NCI-H2081 (cell line): Measurements from ENCODE around the gene GMIP.
"Not testable (repeated sequence)": the region's sequence is repeated elsewhere in the genome, so short reads cannot be mapped to it uniquely, and the experiment has no call there.

Experiments
- DNase-seq, 2 experiments: peaks; one replicate each; lab custom pipeline; 2025; lab: John Stamatoyannopoulos, UW

The GMIP gene

GRCh38 chr19:19606686-19607085, 36.8 kb downstream of the GMIP start:
- DNase-seq = not testable (repeated sequence)

DNA sequence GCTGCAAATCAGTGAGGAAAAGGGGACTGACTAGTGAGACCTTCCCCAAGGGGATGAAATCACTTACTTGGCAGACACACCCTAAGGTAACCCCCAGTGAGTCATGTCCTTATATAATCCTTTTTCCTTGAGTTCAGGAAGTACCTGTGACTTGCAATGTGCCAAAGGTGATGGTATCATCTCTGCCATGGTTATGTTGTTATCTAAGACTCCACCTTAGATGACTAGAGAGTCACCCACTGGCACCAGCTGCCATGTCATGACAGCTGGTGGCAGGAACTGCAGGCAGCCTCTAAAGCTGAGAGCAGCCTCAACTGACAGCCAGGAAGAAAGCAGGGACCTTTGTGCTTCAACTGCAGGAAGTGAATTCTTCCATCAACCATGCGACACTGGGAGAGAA, 37.4 kb downstream of the GMIP start:
- peak in 1 of 2 experiments; percentile 20 for DNase-seq

GRCh38 chr19:19602713-19603324, 40.6 kb downstream of the GMIP start:
- peak in 1 of 2 experiments; percentile 2 for DNase-seq

DNA sequence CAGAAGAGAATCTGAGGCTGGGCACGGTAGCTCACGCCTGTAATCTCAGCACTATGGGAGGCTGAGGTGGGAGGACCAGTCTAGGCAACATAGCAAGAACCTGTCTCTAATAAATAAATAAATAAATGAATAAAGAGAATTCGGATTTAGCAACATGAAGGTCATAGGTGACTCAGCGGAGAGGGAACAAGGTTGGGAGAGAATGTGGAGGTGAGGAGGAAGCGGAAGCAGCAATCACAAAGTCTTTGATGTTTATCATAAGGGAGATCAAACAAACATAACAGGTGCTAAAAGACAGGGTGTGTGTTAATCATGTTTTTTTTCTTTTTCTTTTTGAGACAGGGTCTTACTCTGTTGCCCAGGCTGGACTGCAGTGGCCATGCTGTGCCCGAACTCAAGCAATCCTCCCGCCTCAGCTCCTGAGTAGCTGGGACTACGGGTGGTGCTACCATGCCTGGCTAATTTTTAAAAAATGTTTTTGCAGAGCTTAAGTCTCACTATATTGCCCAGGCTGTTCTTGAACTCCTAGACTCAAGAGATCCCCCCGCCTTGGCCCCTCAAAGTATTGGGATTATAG, 41.2 kb downstream of the GMIP start:
- DNase-seq = no peak

- no peak for DNase-seq
These were observed 42.6 kb downstream of the GMIP start for GRCh38 chr19:19600793-19601330.

DNA sequence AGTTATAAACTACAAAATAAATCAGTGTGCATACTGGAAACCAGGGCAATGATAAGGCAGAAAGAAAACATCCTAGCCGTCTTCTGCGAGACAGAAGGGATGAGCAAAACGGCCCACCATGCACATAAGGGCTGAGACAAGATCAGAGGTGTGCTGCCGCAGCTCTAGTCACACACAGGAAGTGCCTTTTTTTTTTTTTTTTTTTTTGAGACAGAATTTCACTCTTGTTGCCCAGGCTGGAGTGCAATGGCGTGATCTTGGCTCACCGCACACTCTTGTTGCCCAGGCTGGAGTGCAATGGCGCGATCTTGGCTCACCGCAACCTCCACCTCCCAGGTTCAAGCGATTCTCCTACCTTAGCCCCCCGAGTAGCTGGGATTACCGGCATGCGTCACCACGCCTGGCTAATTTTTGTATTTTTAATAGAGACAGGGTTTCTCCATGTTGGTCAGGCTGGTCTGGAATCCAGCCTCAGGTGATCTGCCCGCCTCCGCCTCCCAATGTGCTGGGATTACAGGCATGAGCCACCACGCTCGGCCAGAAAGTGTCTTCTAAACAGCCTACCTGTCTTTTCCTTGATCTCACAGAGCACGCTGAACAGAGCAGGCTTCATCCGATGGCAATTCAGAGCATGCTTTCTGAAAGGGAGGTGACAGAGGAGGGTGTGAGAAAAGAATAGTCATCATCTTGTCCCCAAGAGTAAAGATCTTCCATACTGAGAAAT, 44.6 kb downstream of the GMIP start:
- DNase-seq = not testable (repeated sequence)

DNA sequence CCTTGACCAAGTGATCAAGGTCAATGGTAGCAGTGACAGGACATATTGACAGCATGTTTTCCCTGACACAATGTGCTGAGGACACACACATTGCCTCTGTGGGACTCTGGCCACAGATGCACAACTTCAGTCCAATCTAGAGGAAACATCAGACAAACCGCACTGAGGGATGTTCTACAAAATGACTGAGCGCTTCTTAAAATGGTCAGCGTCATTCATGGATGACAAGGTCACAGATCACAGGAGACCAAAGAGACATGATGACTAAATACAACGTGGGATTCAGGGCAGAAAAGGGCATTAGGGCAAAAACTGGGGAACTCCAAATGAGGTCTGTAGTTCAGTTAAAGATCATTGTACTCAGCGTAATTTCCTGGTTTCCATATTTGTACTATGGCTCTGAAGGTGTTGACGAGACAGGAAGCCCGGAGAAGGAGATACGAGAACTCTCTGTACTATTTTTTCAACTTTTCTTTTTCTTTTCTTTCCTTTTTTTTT, 45.6 kb downstream of the GMIP start:
- DNase-seq = no peak

GRCh38 chr19:19595171-19595701, 48.2 kb downstream of the GMIP start:
- peak in 1 of 2 experiments; percentile 7 for DNase-seq

DNA sequence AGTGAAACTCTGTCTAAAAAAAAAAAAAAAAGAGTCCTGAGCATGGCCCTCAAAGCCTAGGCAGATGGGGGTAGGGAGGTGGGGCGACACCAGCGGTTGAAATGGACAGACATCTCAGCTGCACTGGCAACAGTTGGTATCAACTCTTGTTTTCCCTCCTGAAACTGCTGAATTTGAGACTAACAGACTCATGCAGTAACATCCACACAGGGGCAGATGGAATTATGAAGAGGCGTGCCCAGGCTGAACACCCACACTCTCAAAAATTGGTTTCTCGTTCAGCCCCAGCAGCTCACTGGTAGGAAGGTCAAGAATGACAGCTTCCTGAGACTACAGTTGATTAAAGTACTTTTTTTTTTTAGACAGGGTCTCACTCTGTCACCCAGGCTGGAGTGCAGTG, 49.1 kb downstream of the GMIP start:
- DNase-seq = no peak

- DNase-seq = no peak
These were observed 50.8 kb downstream of the GMIP start for GRCh38 chr19:19592690-19593089.

DNA sequence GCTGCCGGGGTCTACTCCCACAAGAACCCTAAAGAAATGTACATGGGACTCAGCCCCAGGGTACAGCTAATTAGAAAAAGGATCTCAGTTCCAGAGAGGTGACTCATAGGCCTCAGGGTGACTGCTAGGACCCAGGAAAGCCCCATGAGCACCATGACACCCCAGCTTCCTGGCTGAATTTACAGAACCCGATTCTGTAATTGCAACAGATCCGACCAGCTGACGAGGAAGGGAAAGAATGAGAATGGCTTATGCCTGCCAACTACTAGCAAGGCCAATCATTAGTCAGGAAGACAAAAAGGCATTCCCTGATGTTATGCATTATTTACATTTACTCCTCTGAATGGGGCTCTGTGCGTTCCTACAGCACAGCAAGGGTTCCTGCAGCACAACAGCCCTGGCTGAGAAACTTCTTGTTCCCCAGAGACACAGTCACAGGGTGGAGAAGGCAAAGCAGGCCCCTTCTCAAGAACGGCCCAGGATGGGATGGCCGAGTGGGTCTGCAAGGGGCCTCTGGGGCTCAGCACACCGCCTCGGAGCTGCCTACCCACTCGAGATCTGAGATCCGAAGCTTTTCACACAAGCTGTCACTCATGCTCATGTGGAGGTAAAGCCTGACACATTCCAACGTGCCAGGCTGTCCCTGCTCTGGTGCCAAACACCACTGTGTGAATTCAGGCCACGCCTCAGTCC, 52.2 kb downstream of the GMIP start:
- DNase-seq = peak; percentile 17 to 66

GRCh38 chr19:19588546-19588945, 54.9 kb downstream of the GMIP start:
- DNase-seq = no peak

GRCh38 chr19:19587771-19588170, 55.7 kb downstream of the GMIP start:
- DNase-seq = peak in 1 of 2 experiments; percentile 10

GRCh38 chr19:19584356-19584755, 59.1 kb downstream of the GMIP start:
- no peak for DNase-seq

DNA sequence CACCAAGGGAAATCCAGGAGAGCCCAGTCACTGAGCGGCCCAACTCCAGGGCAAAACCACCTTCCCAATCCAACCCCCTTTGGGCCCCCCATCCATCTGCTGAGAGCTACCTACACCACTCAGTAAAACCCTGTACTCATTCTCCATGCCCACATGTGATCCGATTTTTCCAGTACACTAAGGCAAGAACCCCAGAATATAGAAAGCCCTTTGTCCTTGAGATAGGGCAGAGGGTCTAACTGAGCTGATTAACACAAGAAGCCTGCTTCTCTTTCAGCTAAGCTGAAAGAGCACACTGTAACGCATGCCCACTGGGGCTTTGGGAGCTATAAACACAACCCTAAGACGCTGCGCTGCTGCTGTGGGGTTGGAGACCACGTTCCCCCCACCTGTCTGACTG, 61.0 kb downstream of the GMIP start:
- no peak for DNase-seq

DNA sequence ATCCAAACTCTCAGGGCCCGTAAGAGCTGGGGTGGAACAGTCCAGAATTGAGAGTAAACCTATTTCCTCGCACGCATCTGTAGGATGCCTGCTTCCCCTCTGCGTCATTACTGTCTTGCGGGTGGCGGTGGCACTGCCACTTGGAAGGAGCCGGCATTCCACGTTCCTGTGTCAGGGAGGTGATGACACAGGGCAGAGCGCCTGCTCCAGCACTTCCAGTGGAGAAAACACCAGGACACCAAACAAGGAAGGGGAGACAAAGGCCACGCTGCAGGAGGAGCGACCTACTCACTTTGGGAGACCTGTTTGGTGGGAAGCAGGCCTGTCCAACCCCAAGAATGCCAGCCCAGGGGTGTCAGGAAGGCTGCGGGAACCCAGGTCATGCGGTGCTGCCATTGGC, 62.1 kb downstream of the GMIP start:
- DNase-seq = no peak

DNA sequence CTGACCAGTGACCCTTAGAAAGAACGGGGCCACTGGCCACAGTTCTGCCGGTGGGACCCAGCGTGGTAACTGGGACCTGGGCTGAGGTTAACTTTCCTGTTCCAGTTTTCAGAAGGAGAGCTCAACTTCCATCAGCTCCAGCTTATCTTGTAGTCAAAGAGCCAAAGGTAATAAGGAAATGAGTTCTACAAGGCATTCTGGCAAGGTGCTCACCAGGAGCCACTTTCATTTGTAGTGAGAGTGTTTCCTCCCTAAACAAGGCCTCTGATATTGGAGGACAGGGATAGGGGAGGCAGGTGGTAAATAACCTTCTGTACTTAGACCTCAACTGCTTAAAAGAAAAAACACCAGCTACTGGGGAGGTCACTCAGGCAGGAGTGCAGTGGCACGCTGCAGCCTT, 63.0 kb downstream of the GMIP start:
- no peak for DNase-seq

DNA sequence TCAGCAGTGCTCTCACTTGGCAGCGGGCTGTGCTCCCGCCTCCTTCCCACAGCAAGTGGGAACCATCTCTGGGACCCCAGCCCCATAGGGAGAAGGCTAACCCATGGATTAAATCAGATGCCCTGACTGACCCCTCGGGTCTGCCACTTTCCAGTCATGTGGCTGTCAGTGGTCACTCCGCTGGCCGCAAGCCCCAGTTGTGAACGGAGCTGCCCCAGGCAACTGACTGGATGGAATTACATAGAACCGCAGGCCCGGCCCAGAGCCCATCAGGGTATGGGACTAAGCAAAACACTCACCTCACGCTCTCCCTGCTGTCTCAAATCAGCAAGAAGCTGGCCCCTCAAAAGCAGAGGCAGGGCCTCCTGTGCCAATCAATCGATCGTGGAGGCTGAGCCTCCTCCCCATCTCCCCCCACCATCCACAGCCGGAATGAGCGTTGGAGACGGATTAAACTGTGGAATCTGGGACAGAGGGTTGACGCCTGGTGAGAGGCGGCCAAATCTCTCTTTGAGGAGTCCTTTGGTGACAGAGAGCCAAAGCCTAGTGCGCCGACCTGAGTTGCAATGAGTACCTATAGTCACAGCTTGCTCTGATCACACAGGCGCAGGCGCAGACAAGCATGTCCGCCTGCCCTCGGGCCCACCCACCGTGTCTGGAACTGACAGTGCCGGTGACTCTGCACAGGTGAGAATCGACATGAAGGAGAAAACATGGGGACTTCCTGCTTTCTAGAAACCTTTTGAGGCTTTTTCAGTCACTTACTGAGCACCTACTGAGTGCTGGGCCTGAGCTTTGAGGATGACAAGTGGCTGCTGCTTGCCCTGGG, 63.7 kb downstream of the GMIP start:
- no peak for DNase-seq
